OCI-LY3 (cell line): ENCODE measurements around the gene TMPRSS3.

Experiments used
- EZH2phosphoT487 ChIP-seq: fragments of 200-600 bp; shearing (Covaris generic); IDR thresholded peaks from 2 replicates; pipeline ENCODE4 v1.6.1; 2018; ENCODE audit warnings: antibody characterized with exemption, mixed run types, low read depth
- TF ChIP-seq, protein P1 (sequence below): fragments of 200-600, 300-600 bp; sonication (generic); IDR thresholded peaks from 2 replicates; pipeline ENCODE4 v1.5.1; 2014; ENCODE audit warnings: antibody characterized with exemption, low read length, low read depth

DNA sequence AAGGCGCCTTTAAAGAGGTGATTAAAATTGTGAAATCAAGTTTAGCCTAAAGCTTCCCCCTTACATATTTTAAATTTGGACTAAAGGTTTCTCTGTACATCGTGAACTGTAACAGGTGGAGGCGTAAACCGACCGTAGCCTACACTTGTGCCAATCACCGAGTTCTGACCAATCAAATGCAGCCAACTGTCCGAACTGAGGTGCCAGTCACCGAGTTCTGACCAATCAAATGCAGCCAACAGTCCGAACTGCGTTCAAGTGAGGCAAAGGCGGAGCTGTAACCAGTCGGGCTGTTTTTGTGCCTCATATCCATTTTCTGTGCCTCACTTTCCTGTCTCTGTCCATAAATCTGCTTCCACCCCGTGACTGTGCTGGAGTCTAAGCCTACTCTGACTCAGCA, 36.9 kb downstream of the TMPRSS3 start:
- TF ChIP-seq, protein P1, sequence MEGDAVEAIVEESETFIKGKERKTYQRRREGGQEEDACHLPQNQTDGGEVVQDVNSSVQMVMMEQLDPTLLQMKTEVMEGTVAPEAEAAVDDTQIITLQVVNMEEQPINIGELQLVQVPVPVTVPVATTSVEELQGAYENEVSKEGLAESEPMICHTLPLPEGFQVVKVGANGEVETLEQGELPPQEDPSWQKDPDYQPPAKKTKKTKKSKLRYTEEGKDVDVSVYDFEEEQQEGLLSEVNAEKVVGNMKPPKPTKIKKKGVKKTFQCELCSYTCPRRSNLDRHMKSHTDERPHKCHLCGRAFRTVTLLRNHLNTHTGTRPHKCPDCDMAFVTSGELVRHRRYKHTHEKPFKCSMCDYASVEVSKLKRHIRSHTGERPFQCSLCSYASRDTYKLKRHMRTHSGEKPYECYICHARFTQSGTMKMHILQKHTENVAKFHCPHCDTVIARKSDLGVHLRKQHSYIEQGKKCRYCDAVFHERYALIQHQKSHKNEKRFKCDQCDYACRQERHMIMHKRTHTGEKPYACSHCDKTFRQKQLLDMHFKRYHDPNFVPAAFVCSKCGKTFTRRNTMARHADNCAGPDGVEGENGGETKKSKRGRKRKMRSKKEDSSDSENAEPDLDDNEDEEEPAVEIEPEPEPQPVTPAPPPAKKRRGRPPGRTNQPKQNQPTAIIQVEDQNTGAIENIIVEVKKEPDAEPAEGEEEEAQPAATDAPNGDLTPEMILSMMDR = no peak
- TF ChIP-seq EZH2phosphoT487 = no peak
